Measurements from ENCODE around the gene GJD3. TPM values are rescaled to one million over a fixed set of nuclear protein-coding genes. Genes with fewer than 3 reads are reported as not detected.
"Not testable (repeated sequence)": the region's sequence is repeated elsewhere in the genome, so short reads cannot be mapped to it uniquely, and the experiment has no call there.

Gene GJD3
- total RNA-seq, 1 experiment from 2014 or later: not detected

- no TSS peak for BruUV-seq (replicated peaks)
- Histone ChIP-seq H3K27ac (no peak overlapping the region), H3K4me3 (no peak overlapping the region), H3K27me3 (ENCODE audit: insufficient read depth, low read depth) (no peaks in the 10 kb centered on the region), H3K4me2 (no peak overlapping the region), H3K9me2 (ENCODE audit: insufficient read depth) (no peaks in the 10 kb centered on the region), H3K36me3 (ENCODE audit: low read depth) (peaks cover 49% of the 10 kb centered on the region), H4K20me1 (ENCODE audit: insufficient read depth) (0 out of 2 replicates have a peak, but pooled peaks cover 3% of the 10 kb centered on the region), H3K4me1 (replicated peaks; ENCODE audit: insufficient read depth) (no peaks in the 10 kb centered on the region), H3K79me2 (ENCODE audit: low read depth) (no peaks in the 10 kb centered on the region), H2AFZ (no peak overlapping the region), H3K9me3 (ENCODE audit: insufficient read depth, low read depth) (no peaks in the 10 kb centered on the region), H3F3A (ENCODE audit: insufficient read depth, low read depth) (peaks cover 66% of the 10 kb centered on the region)
- no peak for TF ChIP-seq CTCF (conservative IDR thresholded peaks at IDR 0.05)
- TF ChIP-seq EZH2 (IDR thresholded peaks at IDR 0.05; ENCODE audit: low read depth): no peak
- no peak for DNase-seq
- intact Hi-C loops (cut with micrococcal nuclease; ENCODE audit: unreplicated experiment): no loop called here
- POLR2A ChIA-PET (ENCODE audit: unreplicated experiment): interaction anchor here (0.5 to 0.6 kb wide), 2 partner anchors 14 to 1284 kb away, joined by 3 read pairs; partner anchors contain the start of gene TOP2A
- CTCF ChIA-PET: no interaction called here
Measured at GRCh38 chr17:40404003-40404402, 39.5 kb upstream of the GJD3 start.

GRCh38 chr17:40402668-40403067, 38.1 kb upstream of the GJD3 start:
- CTCF ChIA-PET: no interaction called here
- Histone ChIP-seq H3K9me3 (ENCODE audit: insufficient read depth, low read depth) (no peaks in the 10 kb centered on the region), H3K27me3 (ENCODE audit: insufficient read depth, low read depth) (no peaks in the 10 kb centered on the region), H3K36me3 (ENCODE audit: low read depth) (peaks cover 56% of the 10 kb centered on the region), H3K79me2 (ENCODE audit: low read depth) (no peaks in the 10 kb centered on the region), H3K27ac (no peak overlapping the region), H2AFZ (no peak overlapping the region), H3K4me3 (no peak overlapping the region), H3F3A (ENCODE audit: insufficient read depth, low read depth) (peaks cover 65% of the 10 kb centered on the region), H3K9me2 (ENCODE audit: insufficient read depth) (no peaks in the 10 kb centered on the region), H3K4me2 (no peak overlapping the region), H4K20me1 (ENCODE audit: insufficient read depth) (0 out of 2 replicates have a peak, but pooled peaks cover 3% of the 10 kb centered on the region), H3K4me1 (replicated peaks; ENCODE audit: insufficient read depth) (no peaks in the 10 kb centered on the region)
- BruUV-seq (replicated peaks): no TSS peak
- POLR2A ChIA-PET (ENCODE audit: unreplicated experiment): interaction anchor here (0.5 kb wide), 1 partner anchor 243 kb away, joined by 6 read pairs; no protein-coding TSS in a partner anchor
- DNase-seq: no peak
- intact Hi-C loops (cut with micrococcal nuclease; ENCODE audit: unreplicated experiment): no loop called here
- TF ChIP-seq EZH2 (IDR thresholded peaks at IDR 0.05; ENCODE audit: low read depth) (no peak), CTCF (conservative IDR thresholded peaks at IDR 0.05) (no peak)

- peak in 1 of 2 experiments; percentile 48 for DNase-seq
- CTCF ChIA-PET: interaction anchor here (0.6 to 0.7 kb wide), 3 partner anchors 18 to 228 kb away, joined by 4 to 7 read pairs (median 6); no protein-coding TSS in a partner anchor
- intact Hi-C loops (cut with micrococcal nuclease; ENCODE audit: unreplicated experiment): loop anchor here (1.0 kb wide), 2 partner anchors 134 to 161 kb away; no protein-coding TSS in a partner anchor
- TSS peak; percentile 2 for BruUV-seq (replicated peaks)
- no peak overlapping the region for H3K4me2 ChIP-seq
- H3K79me2 ChIP-seq (ENCODE audit: low read depth): no peaks in the 10 kb centered on the region
- no peaks in the 10 kb centered on the region for H3K27me3 ChIP-seq (ENCODE audit: insufficient read depth, low read depth)
- 0 out of 2 replicates have a peak, but pooled peaks cover 3% of the 10 kb centered on the region for H4K20me1 ChIP-seq (ENCODE audit: insufficient read depth)
- H3K4me3 ChIP-seq: no peak overlapping the region
- TF ChIP-seq EZH2 (IDR thresholded peaks at IDR 0.05; ENCODE audit: low read depth) (no peak), CTCF (conservative IDR thresholded peaks at IDR 0.05) (peak; percentile 70)
- peaks cover 83% of the 10 kb centered on the region for H3F3A ChIP-seq (ENCODE audit: insufficient read depth, low read depth)
- POLR2A ChIA-PET (ENCODE audit: unreplicated experiment): no interaction called here
- H3K36me3 ChIP-seq (ENCODE audit: low read depth): peaks cover 61% of the 10 kb centered on the region
- no peak overlapping the region for H2AFZ ChIP-seq
- no peaks in the 10 kb centered on the region for H3K9me2 ChIP-seq (ENCODE audit: insufficient read depth)
- H3K4me1 ChIP-seq (replicated peaks; ENCODE audit: insufficient read depth): no peaks in the 10 kb centered on the region
- no peak overlapping the region for H3K27ac ChIP-seq
- no peaks in the 10 kb centered on the region for H3K9me3 ChIP-seq (ENCODE audit: insufficient read depth, low read depth)
Measured at GRCh38 chr17:40399185-40399584, 34.6 kb upstream of the GJD3 start.

- DNase-seq; CTCF ChIA-PET; H3K79me2 ChIP-seq (ENCODE audit: low read depth); H4K20me1 ChIP-seq (ENCODE audit: insufficient read depth); H3K9me2 ChIP-seq (ENCODE audit: insufficient read depth); H3K27me3 ChIP-seq (ENCODE audit: insufficient read depth, low read depth); H3K9me3 ChIP-seq (ENCODE audit: insufficient read depth, low read depth); H3K4me1 ChIP-seq (replicated peaks; ENCODE audit: insufficient read depth); H3K4me3 ChIP-seq; H2AFZ ChIP-seq; H3K4me2 ChIP-seq; intact Hi-C loops (cut with micrococcal nuclease; ENCODE audit: unreplicated experiment); H3K27ac ChIP-seq; POLR2A ChIA-PET (ENCODE audit: unreplicated experiment): not testable (repeated sequence)
- TSS peak; percentile 11 for BruUV-seq (replicated peaks)
- peaks cover 66% of the 10 kb centered on the region for H3F3A ChIP-seq (ENCODE audit: insufficient read depth, low read depth)
- H3K36me3 ChIP-seq (ENCODE audit: low read depth): peaks cover 11% of the 10 kb centered on the region
Measured at GRCh38 chr17:40386555-40386954, 22.0 kb upstream of the GJD3 start.

All from PC-9 (cell line).